WERI-Rb-1 (cell line): ENCODE data around the gene PPFIBP2.

ENCODE experiments used
- DNase-seq: peaks from one replicate; pipeline ENCODE4 v3.0.0-alpha.2; 2020
- H3K27ac ChIP-seq: fragments of 250-450 bp; sonication (Bioruptor Pico); 2 replicates; pipeline ENCODE4 v1.5.1; 2020; ENCODE audit warnings: mild to moderate bottlenecking, moderate library complexity
- H3K27me3 ChIP-seq: fragments of 250-450 bp; sonication (Bioruptor Pico); 2 replicates; pipeline ENCODE4 v1.5.1; 2021; ENCODE audit warnings: mild to moderate bottlenecking, low read depth, moderate library complexity; ENCODE audit not compliant: insufficient read depth, severe bottlenecking
- H3K36me3 ChIP-seq: fragments of 250-450 bp; sonication (Bioruptor Pico); 2 replicates; pipeline ENCODE4 v1.5.1; 2020; ENCODE audit warnings: mild to moderate bottlenecking, moderate library complexity
- H3K4me3 ChIP-seq: 2 replicates; pipeline ENCODE4 v1.5.1; 2011; ENCODE audit warnings: low read depth, mild to moderate bottlenecking, control low read depth, low read length
- H3K9me3 ChIP-seq: fragments of 250-450 bp; sonication (Bioruptor Pico); 2 replicates; pipeline ENCODE4 v1.5.1; 2021; ENCODE audit warnings: mild to moderate bottlenecking, moderate library complexity; ENCODE audit not compliant: severe bottlenecking
- CTCF ChIP-seq: IDR thresholded peaks from 2 replicates; pipeline ENCODE4 v1.5.1; 2011; ENCODE audit warnings: low read depth, mild to moderate bottlenecking, control low read depth, inconsistent platforms, low read length

PPFIBP2 gene

GRCh38 chr11:7549681-7550080, 35.9 kb downstream of the PPFIBP2 start:
- DNase-seq = no peak
- Histone ChIP-seq H3K27me3 (no peaks in the 10 kb centered on the region), H3K36me3 (no peaks in the 10 kb centered on the region), H3K27ac (no peak overlapping the region), H3K9me3 (no peaks in the 10 kb centered on the region), H3K4me3 (no peak overlapping the region)
- no peak for TF ChIP-seq CTCF

GRCh38 chr11:7551571-7551970, 37.8 kb downstream of the PPFIBP2 start:
- DNase-seq = no peak
- TF ChIP-seq CTCF = no peak
- no peaks in the 10 kb centered on the region for H3K36me3 ChIP-seq
- no peak overlapping the region for H3K4me3 ChIP-seq
- H3K9me3 ChIP-seq = no peaks in the 10 kb centered on the region
- H3K27me3 ChIP-seq = no peaks in the 10 kb centered on the region
- H3K27ac ChIP-seq = no peak overlapping the region

GRCh38 chr11:7552666-7553065, 38.9 kb downstream of the PPFIBP2 start:
- Histone ChIP-seq H3K36me3 (no peaks in the 10 kb centered on the region), H3K4me3 (no peak overlapping the region), H3K9me3 (no peaks in the 10 kb centered on the region), H3K27ac (no peak overlapping the region), H3K27me3 (no peaks in the 10 kb centered on the region)
- TF ChIP-seq CTCF = no peak
- no peak for DNase-seq

GRCh38 chr11:7555052-7555699, 41.4 kb downstream of the PPFIBP2 start:
- H3K27me3 ChIP-seq = no peaks in the 10 kb centered on the region
- no peak for DNase-seq
- H3K4me3 ChIP-seq = no peak overlapping the region
- no peak overlapping the region for H3K27ac ChIP-seq
- no peak for TF ChIP-seq CTCF
- no peaks in the 10 kb centered on the region for H3K36me3 ChIP-seq
- H3K9me3 ChIP-seq = no peaks in the 10 kb centered on the region

- Histone ChIP-seq H3K9me3 (no peaks in the 10 kb centered on the region), H3K27me3 (no peaks in the 10 kb centered on the region), H3K36me3 (no peaks in the 10 kb centered on the region), H3K4me3 (no peak overlapping the region), H3K27ac (no peak overlapping the region)
- TF ChIP-seq CTCF = no peak
- DNase-seq = no peak
Measured at GRCh38 chr11:7558046-7558445, 44.2 kb downstream of the PPFIBP2 start.
